B cell (primary cell): ENCODE results near the gene LRRC7. TPM values are rescaled to one million over a fixed set of nuclear protein-coding genes. Genes with fewer than 3 reads are reported as not detected.

Experiments used
- ATAC-seq: fragments of 200-7000 bp; cut with Tn5 transposase; one replicate; pipeline ENCODE4 v1.10.0; 2021; ENCODE audit warnings: low read depth, mild to moderate bottlenecking, moderate number of reproducible peaks, moderate library complexity
- CTCF ChIA-PET: fragments of 350-600 bp; sonication (Branson Sonifier 250); formaldehyde crosslinking; loops from one replicate; lab custom pipeline; 2021; ENCODE audit warnings: antibody characterized with exemption, inconsistent platforms; lab: Charles Lee
- POLR2A ChIA-PET: fragments of 350-600 bp; sonication (Branson Sonifier 250); formaldehyde crosslinking; loops from one replicate; lab custom pipeline; 2021; ENCODE audit warnings: antibody characterized with exemption; lab: Charles Lee
- DNase-seq: peaks from one replicate; pipeline ENCODE4 v3.0.0; 2013
- H2AFZ ChIP-seq: 2 replicates; pipeline ENCODE4 v1.6.1; 2012; ENCODE audit warnings: mild to moderate bottlenecking, low read depth, low read length; ENCODE audit not compliant: insufficient read depth, poor library complexity, severe bottlenecking
- H3K27ac ChIP-seq, 2 donors: 1 replicate in 1 of 2; 2 replicates in 1 of 2; pipeline ENCODE4 v1.5.1; 2012 to 2013; ENCODE audit warnings: low read length in 2 of 2, mild to moderate bottlenecking in 2 of 2, moderate library complexity in 1 of 2
- H3K27me3 ChIP-seq, 4 experiments: fragments of 200-600 bp in 1 of 4; sonication (generic) in 1 of 4; replicated peaks in 1 of 4; 1 replicate in 2 of 4; 2 replicates in 2 of 4; pipeline versions ENCODE4 v1.6.1 to v1.7.0; 2013 to 2016; ENCODE audit warnings: low read length in 3 of 4, mild to moderate bottlenecking in 2 of 4, mixed read lengths in 1 of 4, moderate library complexity in 1 of 4; ENCODE audit not compliant: insufficient read depth in 4 of 4, control insufficient read depth in 3 of 4; ENCODE audit errors: control extremely low read depth in 1 of 4
- H3K36me3 ChIP-seq, 2 experiments: replicated peaks in 1 of 2; 1 replicate in 1 of 2; 2 replicates in 1 of 2; pipeline versions ENCODE4 v1.6.1 to v1.7.1; 2013; ENCODE audit warnings: low read length in 1 of 2; ENCODE audit not compliant: insufficient read depth in 2 of 2, control insufficient read depth in 1 of 2; ENCODE audit errors: control extremely low read depth in 1 of 2, extremely low read depth in 1 of 2
- H3K4me1 ChIP-seq, 2 donors: fragments of 200-600 bp in 1 of 2; sonication (generic) in 1 of 2; 1 replicate in 1 of 2; 2 replicates in 1 of 2; pipeline versions ENCODE4 v1.5.1 to v1.6.1; 2013 to 2017; ENCODE audit warnings: low read length in 2 of 2; ENCODE audit not compliant: control insufficient read depth in 2 of 2, insufficient read depth in 2 of 2
- H3K4me2 ChIP-seq: replicated peaks from 2 replicates; pipeline ENCODE3; 2012; ENCODE audit warnings: mild to moderate bottlenecking, low read depth, low read length; ENCODE audit not compliant: poor library complexity, severe bottlenecking
- H3K4me3 ChIP-seq, 5 experiments: fragments of 200-600 bp in 1 of 5; sonication (generic) in 1 of 5; 1 replicate in 3 of 5; 2 replicates in 2 of 5; pipeline versions ENCODE4 v1.5.1 to v1.7.0; 2011 to 2016; ENCODE audit warnings: low read length in 4 of 5, mild to moderate bottlenecking in 4 of 5, low read depth in 2 of 5, control low read depth in 1 of 5, moderate library complexity in 1 of 5; ENCODE audit not compliant: insufficient read depth in 1 of 5; ENCODE audit errors: control extremely low read depth in 1 of 5, extremely low read depth in 1 of 5
- H3K79me2 ChIP-seq: fragments of 200-600 bp; sonication (generic); one replicate; pipeline ENCODE4 v1.6.0; 2016; ENCODE audit warnings: low read length; ENCODE audit not compliant: control insufficient read depth, insufficient read depth
- H3K9ac ChIP-seq: fragments of 200-600 bp; sonication (generic); 2 replicates; pipeline ENCODE4 v1.6.1; 2017; ENCODE audit warnings: mild to moderate bottlenecking, low read length, moderate library complexity
- H3K9me3 ChIP-seq, 3 donors: one replicate each; pipeline versions ENCODE4 v1.6.1 to v1.7.1; 2013; ENCODE audit warnings: low read length in 2 of 3; ENCODE audit not compliant: control insufficient read depth in 2 of 3, insufficient read depth in 1 of 3; ENCODE audit errors: control extremely low read depth in 1 of 3
- H4K20me1 ChIP-seq: 2 replicates; pipeline ENCODE4 v1.6.0; 2012; ENCODE audit warnings: mild to moderate bottlenecking, low read length; ENCODE audit not compliant: insufficient read depth, control insufficient read depth, poor library complexity, severe bottlenecking
- H3K27ac Mint-ChIP-seq: one replicate; pipeline ENCODE4 v1.8.0; 2021; ENCODE audit warnings: mixed read lengths
- H3K27me3 Mint-ChIP-seq: one replicate; pipeline ENCODE4 v1.8.0; 2021; ENCODE audit warnings: mixed read lengths
- H3K4me1 Mint-ChIP-seq: one replicate; pipeline ENCODE4 v1.8.0; 2021; ENCODE audit warnings: mixed read lengths
- H3K4me3 Mint-ChIP-seq: one replicate; pipeline ENCODE4 v1.8.0; 2021; ENCODE audit warnings: mixed read lengths
- H3K9me3 Mint-ChIP-seq: one replicate; pipeline ENCODE4 v1.8.0; 2022; ENCODE audit warnings: mixed read lengths; ENCODE audit not compliant: insufficient read depth
- CTCF ChIP-seq: fragments of 200-600 bp; IDR thresholded peaks from one replicate; pipeline ENCODE4 v1.8.0; 2022; ENCODE audit warnings: antibody characterized with exemption, mild to moderate bottlenecking
- EZH2 ChIP-seq: IDR thresholded peaks from 2 replicates; pipeline ENCODE4 v1.6.1; 2012; ENCODE audit warnings: borderline replicate concordance, low read depth, mild to moderate bottlenecking, moderate library complexity, low read length; ENCODE audit not compliant: insufficient read depth, poor library complexity, severe bottlenecking
- WGBS: methylation state at CpG from one replicate; pipeline ENCODE4 v1.1.5; 2013; ENCODE audit warnings: missing lambda C conversion rate; ENCODE audit not compliant: insufficient coverage; 5-methylcytosine and 5-hydroxymethylcytosine counted together
- intact Hi-C: fragments of 100-400 bp; cut with micrococcal nuclease; formaldehyde crosslinking; loops from one replicate; pipeline ENCODE4 v1.10.0; 2022
- polyA plus RNA-seq: library from polyadenylated mRNA; depleted of rRNA; stranded (reverse); fragments of >200 nt; gene quantifications from 2 replicates; pipeline ENCODE4 v1.2.3, GENCODE V29; 2012
- total RNA-seq, 2 donors: library from RNA; stranded (reverse); fragments of 120-200 nt in 1 of 2; gene quantifications; 1 replicate in 1 of 2; 2 replicates in 1 of 2; pipeline versions ENCODE4 v1.2.3 to v1.2.4, GENCODE V29; 2013 to 2022

LRRC7 gene
- total and polyA plus RNA-seq, 2 donors (not counting 1 experiment from before 2014, with no cell fraction given): not detected

DNA sequence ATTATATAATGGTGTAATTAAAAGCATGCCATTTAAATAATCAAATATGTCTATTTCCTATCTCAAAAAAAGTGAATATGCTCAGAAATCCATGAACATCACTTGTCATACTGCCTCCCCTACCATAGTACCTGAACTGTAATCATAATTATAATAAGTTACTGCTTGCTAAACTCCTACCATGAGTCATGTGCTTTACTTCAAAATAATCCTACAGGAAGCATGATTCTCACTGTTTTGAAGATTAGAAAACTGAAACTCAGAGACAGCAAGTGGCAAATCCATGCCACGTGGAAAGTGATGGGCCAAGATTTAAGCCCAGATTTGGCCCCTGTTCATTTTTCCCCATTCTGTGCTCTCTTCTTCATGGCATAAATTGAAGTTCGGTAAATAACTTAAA is 5.2 kb downstream of the LRRC7 start:
- TF ChIP-seq EZH2: no peak
- TF ChIP-seq CTCF: no peak
- H3K4me3 Mint-ChIP-seq: no peak overlapping the region
- H3K4me3 ChIP-seq: no peak overlapping the region
- peaks cover 2% of the 10 kb centered on the region for H3K9me3 Mint-ChIP-seq
- H3K4me2 ChIP-seq: no peak overlapping the region
- H3K4me1 ChIP-seq: no peaks in the 10 kb centered on the region
- peaks cover 27% of the 10 kb centered on the region for H3K27me3 Mint-ChIP-seq
- intact Hi-C loops: no loop called here
- ChIA-PET CTCF (no interaction called here), POLR2A (no interaction called here)
- H3K79me2 ChIP-seq: no peaks in the 10 kb centered on the region
- no peaks in the 10 kb centered on the region for H3K36me3 ChIP-seq
- ATAC-seq (no peak), DNase-seq (no peak)
- H4K20me1 ChIP-seq: no peaks in the 10 kb centered on the region
- H3K4me1 Mint-ChIP-seq: peaks cover 2% of the 10 kb centered on the region
- no peak overlapping the region for H3K27ac Mint-ChIP-seq
- H3K9ac ChIP-seq: no peak overlapping the region
- no CpG with 5 or more reads among the region's 2 CpGs for WGBS
- peaks cover 0 to 16% (median 3%) of the 10 kb centered on the region in 4 experiments for H3K27me3 ChIP-seq
- H2AFZ ChIP-seq: no peak overlapping the region
- no peaks in the 10 kb centered on the region for H3K9me3 ChIP-seq
- no peak overlapping the region for H3K27ac ChIP-seq

DNA sequence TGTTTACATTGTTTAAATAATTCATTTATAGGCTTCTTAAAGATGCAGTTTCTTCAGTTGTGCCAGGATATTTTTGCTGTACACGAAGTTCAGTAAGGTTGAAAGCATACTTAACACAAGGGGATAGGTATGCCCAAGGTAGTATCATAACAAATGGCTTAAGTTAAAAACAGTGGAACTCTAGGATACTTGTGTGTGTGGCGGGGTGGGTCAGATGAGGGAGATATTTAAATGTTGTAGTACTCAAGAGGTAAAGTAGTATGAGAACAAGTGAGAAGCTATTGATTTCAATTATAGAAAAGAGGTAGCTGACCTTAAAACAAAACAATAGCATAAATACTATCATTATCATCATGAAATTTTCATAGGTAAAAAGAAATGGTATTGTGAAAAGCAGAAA is 6.2 kb downstream of the LRRC7 start:
- no peaks in the 10 kb centered on the region for H3K36me3 ChIP-seq
- H4K20me1 ChIP-seq: no peaks in the 10 kb centered on the region
- no peak overlapping the region for H3K4me2 ChIP-seq
- no peak overlapping the region for H3K27ac ChIP-seq
- no peak overlapping the region for H3K27ac Mint-ChIP-seq
- peaks cover 2% of the 10 kb centered on the region for H3K9me3 Mint-ChIP-seq
- WGBS: 50% methylated on average over 2 of the region's 2 CpGs
- no peak for ATAC-seq
- POLR2A ChIA-PET: no interaction called here
- H3K79me2 ChIP-seq: no peaks in the 10 kb centered on the region
- H3K4me1 Mint-ChIP-seq: no peaks in the 10 kb centered on the region
- no peaks in the 10 kb centered on the region for H3K4me1 ChIP-seq
- H3K9ac ChIP-seq: no peak overlapping the region
- peaks cover 21% of the 10 kb centered on the region for H3K27me3 Mint-ChIP-seq
- DNase-seq: no peak
- no peak overlapping the region for H3K4me3 ChIP-seq
- H2AFZ ChIP-seq: no peak overlapping the region
- peaks cover 0 to 10% (median 3%) of the 10 kb centered on the region in 4 experiments for H3K27me3 ChIP-seq
- TF ChIP-seq CTCF: no peak
- no peak for TF ChIP-seq EZH2
- H3K9me3 ChIP-seq: no peaks in the 10 kb centered on the region
- intact Hi-C loops: no loop called here
- CTCF ChIA-PET: no interaction called here
- no peak overlapping the region for H3K4me3 Mint-ChIP-seq
